NCI-H2196 (cell line): ENCODE measurements around the gene TGIF1.

Source experiments
- DNase-seq: peaks from one replicate; lab custom pipeline; 2025; ENCODE audit not compliant: unreplicated experiment; lab: John Stamatoyannopoulos, UW

The TGIF1 gene

GRCh38 chr18:3429121-3429520 lies 20.9 kb upstream of the TGIF1 start:
- DNase-seq = no peak

- no peak for DNase-seq
Measured at GRCh38 chr18:3434685-3435084, 15.3 kb upstream of the TGIF1 start.

GRCh38 chr18:3440341-3440740 lies 9.6 kb upstream of the TGIF1 start:
- DNase-seq = no peak

GRCh38 chr18:3441290-3441689 lies 8.7 kb upstream of the TGIF1 start:
- no peak for DNase-seq

GRCh38 chr18:3442919-3443318 lies 7.1 kb upstream of the TGIF1 start:
- DNase-seq = no peak

- no peak for DNase-seq
Measured at GRCh38 chr18:3444296-3444695, 5.7 kb upstream of the TGIF1 start.

- DNase-seq = no peak
Measured at GRCh38 chr18:3444954-3445353, 5.0 kb upstream of the TGIF1 start.

- DNase-seq = no peak
Measured at GRCh38 chr18:3447068-3447894, 2.7 kb upstream of the TGIF1 start.

GRCh38 chr18:3447895-3448837 lies 1.8 kb upstream of the TGIF1 start:
- DNase-seq = peak; percentile 100

GRCh38 chr18:3448838-3449511 lies 997 bp upstream of the TGIF1 start:
- DNase-seq = peak; percentile 88

GRCh38 chr18:3449512-3450011 lies 410 bp upstream of the TGIF1 start:
- DNase-seq = peak; percentile 88

GRCh38 chr18:3450799-3451182 lies 819 bp downstream of the TGIF1 start:
- DNase-seq = no peak

GRCh38 chr18:3451183-3451988 lies 1.4 kb downstream of the TGIF1 start:
- peak; percentile 92 for DNase-seq

GRCh38 chr18:3451989-3452749 lies 2.2 kb downstream of the TGIF1 start:
- DNase-seq = peak; percentile 49

- DNase-seq = no peak
Measured at GRCh38 chr18:3452750-3453539, 3.0 kb downstream of the TGIF1 start.

- peak; percentile 58 for DNase-seq
Measured at GRCh38 chr18:3453540-3454364, 3.8 kb downstream of the TGIF1 start.

- peak; percentile 66 for DNase-seq
Measured at GRCh38 chr18:3454365-3455089, 4.6 kb downstream of the TGIF1 start.
